Activated naive CD8-positive, alpha-beta T cell treated with anti-CD3 and anti-CD28 coated beads, Interleukin-2, amount 50 U/mL, for 16 hours (primary cell): ENCODE data around the gene PPP1R13L.

Experiments
- DNase-seq: peaks from one replicate; pipeline ENCODE4 v3.0.0-alpha.2; 2020; ENCODE audit warnings: low read depth, low spot score

The PPP1R13L gene

GRCh38 chr19:45368127-45368526 is 36.7 kb downstream of the PPP1R13L start:
- DNase-seq: no peak

DNA sequence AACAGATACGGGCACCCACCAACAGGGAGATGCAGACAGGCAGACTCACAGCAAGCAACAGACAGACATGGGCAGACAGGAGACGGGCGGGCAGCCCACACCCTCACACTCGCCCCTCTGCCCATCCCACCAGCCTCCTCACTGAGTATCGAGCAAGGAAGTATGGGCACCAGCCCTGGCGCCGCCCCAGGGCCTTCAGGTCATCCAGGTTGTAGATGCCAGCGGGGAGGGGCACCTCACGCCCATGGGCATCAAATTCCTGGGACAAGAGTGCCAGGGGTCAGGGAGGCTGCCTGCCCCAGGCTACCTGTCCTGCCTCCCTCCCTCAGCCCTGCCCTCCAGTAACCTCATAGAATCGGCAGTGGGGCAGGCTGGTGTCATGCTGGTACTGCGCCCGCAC is 40.2 kb downstream of the PPP1R13L start:
- no peak for DNase-seq

- DNase-seq: no peak
Observed at GRCh38 chr19:45363861-45364459, 40.9 kb downstream of the PPP1R13L start.

- DNase-seq: no peak
Observed at GRCh38 chr19:45362291-45362690, 42.6 kb downstream of the PPP1R13L start.

DNA sequence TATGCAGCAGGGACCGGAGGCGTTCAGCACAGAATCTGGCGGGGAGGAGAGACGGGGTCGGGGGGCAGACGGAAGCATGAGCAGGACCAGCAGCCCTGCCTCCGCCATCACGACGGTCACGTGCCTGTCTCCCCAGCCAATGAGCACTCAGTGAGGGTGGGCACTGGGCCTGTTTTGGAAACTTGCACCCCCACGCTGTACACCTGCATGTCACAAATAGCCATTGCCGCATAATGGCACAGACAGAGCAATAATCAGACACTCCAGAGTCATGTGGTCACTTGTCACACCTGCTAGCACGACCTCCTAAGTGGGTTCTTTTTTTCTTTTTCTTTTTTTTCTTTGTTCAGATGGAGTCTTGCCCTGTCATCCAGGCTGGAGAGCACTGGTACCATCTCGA is 43.3 kb downstream of the PPP1R13L start:
- DNase-seq: no peak

GRCh38 chr19:45358213-45358792 is 46.6 kb downstream of the PPP1R13L start:
- DNase-seq: no peak

- no peak for DNase-seq
Observed at GRCh38 chr19:45357445-45357783, 47.5 kb downstream of the PPP1R13L start.

- DNase-seq: no peak
Observed at GRCh38 chr19:45356760-45357444, 48.0 kb downstream of the PPP1R13L start.

DNA sequence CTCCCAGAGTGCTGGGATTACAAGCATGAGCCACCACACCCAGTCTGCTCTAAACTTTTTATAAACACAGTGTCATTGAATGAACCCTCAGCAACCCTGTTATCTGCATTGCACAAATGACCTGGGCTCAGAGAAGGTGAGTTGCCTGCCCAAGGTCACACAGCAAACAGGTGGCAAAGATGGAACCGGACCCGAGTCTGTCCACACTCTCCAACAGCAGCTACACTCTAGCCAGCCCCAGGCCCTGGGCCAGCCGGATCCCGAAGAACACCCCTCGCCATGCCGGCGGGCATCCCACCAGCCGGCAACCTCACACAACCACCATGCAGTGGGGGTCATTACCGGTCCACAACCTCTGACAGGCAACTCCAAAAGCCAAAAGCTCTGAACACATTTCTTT is 49.0 kb downstream of the PPP1R13L start:
- DNase-seq: no peak

GRCh38 chr19:45355402-45355801 is 49.5 kb downstream of the PPP1R13L start:
- DNase-seq: no peak

DNA sequence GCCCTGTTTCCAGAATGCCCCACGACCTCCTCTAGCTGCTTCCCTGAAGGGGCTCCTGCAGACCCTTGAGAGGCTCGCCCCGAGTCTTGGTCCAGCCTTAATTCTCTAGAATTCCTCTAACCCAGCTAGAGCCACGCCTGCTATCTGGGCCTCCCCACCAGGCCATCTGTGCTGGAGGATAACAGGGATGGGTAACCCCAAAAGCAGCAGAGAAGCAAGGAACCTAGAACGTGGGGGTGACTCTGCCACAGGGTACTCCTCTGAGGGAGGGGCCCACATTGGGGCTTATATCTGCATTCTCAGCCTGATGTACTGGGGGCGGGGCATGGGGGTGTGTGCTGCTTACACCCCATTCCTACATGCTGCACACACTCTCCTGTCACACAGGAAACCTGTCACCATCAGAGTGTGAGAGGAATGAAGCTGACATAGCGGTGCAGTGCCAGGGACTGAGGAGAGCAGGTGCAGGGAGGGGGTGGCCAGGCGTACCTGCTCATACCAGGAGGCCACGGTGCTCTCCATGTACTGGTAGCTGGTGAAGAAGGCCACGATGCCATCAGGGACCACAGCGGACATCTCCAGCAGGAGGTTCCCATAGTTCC is 50.5 kb downstream of the PPP1R13L start:
- DNase-seq: no peak

DNA sequence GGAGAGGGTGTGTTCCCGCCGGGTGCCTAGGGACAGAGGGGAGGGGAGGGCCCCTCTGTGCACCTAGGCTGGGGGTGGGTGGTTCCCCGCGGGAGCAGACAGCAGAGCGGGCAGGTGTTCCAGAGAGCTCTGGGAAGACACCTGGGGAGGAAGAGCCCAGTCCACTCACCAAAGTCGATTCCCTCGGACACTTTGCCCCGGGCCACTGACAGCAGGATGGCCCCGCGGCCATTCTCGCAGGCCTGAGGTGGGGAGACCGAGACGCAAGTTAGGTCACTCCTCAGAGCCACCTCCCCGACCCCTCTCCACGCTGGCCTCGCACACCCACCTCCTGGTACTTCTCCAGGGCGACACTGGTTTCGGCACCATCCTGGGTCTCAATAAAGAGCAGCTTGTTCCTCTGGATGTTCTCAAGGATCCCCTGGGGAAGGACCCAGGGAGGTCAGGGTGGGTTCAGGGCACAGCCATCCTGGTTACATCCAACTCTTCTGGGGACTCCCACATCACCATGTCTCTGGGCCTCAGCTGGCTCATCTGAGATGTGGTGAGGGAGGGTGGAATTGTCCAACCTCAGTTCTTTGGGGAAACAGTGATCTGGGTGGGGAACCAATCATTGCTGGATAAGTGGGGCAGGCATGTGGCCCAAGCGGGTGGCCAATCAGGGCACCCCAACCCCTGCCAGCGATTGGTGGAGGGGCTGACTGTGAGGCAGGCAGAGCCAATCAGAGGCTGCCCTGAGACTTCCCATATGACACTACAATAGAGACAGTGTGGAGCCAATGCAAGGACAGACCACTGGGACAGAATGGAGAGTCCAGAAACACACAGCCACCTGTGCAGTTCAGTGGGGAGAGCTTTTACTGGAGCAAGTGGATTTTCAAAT is 51.7 kb downstream of the PPP1R13L start:
- DNase-seq: no peak

DNA sequence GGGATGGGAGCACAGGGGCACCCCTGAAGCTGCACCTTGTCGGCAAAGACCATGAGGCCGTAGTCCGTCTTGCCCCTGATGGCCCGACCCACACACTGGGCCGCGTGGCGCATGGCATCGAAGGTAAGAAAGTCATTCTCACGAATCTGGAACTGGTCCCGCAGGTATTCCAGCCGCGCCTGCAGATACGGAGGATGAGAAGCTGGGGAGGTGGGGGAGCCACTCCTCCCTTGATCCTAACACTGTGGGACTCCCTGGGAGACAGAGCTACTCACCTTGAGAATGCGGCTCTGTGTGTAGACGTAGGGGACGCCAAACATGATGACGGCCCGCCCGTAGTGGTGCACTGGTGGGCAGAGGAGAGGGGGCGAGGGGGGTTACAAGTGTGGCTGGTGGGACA is 52.4 kb downstream of the PPP1R13L start:
- no peak for DNase-seq

- no peak for DNase-seq
Observed at GRCh38 chr19:45352062-45352461, 52.8 kb downstream of the PPP1R13L start.

- no peak for DNase-seq
Observed at GRCh38 chr19:45351401-45351952, 53.4 kb downstream of the PPP1R13L start.

DNA sequence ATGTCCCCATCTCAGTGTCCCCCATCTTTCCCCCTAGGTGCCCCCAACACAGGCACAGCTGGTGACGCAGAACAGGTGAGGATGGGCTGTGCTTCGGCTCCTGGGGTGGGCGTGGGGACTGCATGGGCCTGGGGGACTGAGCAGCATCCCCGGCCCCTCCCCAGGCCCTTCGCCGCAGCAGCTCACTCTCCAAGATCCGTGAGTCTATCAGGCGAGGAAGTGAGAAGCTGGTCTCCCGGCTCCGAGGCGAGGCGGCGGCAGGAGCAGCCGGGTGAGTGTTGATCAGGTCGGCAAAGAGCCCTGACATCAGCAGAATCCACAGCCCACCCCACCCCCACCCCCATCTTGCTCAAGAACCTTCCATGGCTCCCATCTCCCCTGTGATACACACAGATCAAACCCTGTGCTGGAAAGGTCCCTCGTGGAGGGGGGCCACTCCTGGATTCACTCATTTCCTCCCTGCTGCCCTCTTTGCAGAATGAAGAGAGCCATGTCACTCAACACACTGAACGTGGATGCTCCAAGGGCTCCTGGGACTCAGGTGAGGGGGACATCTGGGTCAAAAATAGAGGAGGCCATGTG is 54.3 kb downstream of the PPP1R13L start:
- DNase-seq: no peak

GRCh38 chr19:45349430-45349941 is 55.4 kb downstream of the PPP1R13L start:
- no peak for DNase-seq

GRCh38 chr19:45349126-45349415 is 55.8 kb downstream of the PPP1R13L start:
- DNase-seq: no peak

DNA sequence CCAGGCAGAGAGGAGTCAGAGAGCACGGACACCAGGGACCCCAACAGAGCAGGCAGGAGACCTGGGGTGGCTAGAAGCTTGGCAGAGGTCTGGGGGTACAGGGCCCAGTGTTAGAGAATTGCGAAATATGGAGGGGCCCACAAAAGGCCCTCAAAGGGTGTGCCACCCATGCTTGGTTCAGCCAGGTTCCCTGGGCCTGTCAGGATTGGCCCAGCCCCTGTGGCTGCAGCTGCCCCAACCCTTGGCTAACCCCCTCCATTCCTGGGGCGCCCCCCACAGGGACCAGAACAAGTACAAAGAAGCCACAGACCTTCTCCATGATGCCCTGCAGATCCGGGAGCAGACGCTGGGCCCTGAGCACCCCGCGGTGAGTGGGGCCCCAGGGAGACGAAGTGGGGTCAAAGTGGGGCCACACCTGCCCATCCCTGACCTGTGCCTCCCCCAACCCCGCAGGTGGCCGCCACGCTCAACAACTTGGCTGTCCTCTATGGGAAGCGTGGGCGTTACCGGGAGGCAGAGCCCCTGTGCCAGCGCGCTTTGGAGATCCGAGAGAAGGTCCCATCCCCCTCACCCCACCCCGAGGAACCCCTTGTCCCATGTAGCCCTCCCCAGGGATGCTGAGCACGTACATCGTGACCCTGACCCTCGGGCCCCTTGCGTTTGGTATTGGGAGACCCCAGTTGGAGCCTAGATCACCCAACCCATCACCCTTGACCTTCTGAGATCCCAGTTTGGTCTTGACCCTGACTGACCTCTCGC is 56.3 kb downstream of the PPP1R13L start:
- no peak for DNase-seq

DNA sequence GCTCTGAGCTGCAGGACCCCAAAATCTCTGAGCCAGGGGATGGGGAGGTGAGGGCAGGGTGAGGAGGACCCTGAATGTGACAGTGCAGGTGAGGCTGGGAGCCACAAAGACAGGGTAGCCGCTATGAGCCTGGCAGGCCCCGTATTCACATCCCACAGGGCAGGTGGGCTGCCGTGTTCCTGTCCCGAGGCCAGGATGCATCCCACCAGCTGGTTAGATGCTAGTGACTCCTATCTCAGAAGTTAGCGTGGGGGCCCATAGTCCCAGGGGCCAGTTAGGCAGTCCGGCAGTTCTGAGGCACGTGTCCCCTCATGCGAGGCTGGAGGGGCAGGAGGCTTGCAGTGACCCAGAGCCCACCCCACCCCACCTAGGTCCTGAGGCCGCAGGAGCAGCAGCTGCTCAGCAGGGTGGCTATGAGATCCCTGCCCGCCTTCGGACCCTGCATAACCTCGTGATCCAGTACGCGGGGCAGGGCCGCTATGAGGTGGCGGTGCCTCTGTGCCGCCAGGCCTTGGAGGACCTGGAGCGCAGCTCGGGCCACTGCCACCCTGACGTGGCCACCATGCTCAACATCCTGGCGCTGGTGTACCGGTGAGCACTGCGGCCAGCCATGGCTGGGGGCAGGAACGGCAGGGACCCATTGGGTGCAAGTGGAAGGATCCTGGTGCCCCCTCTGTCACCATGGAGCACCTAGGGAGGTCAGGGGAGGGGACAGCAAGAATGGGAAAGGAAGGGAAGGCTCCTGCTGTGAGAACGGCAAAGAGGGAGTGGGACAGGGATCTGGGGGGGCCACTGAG is 57.1 kb downstream of the PPP1R13L start:
- DNase-seq: no peak
